Skeletal muscle satellite cell (primary cell): ENCODE results near the gene NPM3.

Experiments used
- H3K27me3 ChIP-seq: 2 replicates; pipeline ENCODE4 v1.7.0; 2013; ENCODE audit warnings: low read length; ENCODE audit not compliant: control insufficient read depth, insufficient read depth
- H3K36me3 ChIP-seq: 2 replicates; pipeline ENCODE4 v1.7.0; 2013; ENCODE audit warnings: mild to moderate bottlenecking, control low read depth, low read length; ENCODE audit not compliant: insufficient read depth
- H3K4me1 ChIP-seq: 2 replicates; pipeline ENCODE4 v1.7.0; 2013; ENCODE audit warnings: low read length; ENCODE audit not compliant: control insufficient read depth, insufficient read depth
- H3K4me2 ChIP-seq: 2 replicates; pipeline ENCODE4 v1.7.0; 2013; ENCODE audit warnings: mild to moderate bottlenecking, low read length
- H3K4me3 ChIP-seq: 2 replicates; pipeline ENCODE4 v1.7.0; 2013; ENCODE audit warnings: low read length
- H3K9ac ChIP-seq: 2 replicates; pipeline ENCODE4 v1.7.0; 2013; ENCODE audit warnings: mild to moderate bottlenecking, low read depth, low read length, moderate library complexity
- H3K9me3 ChIP-seq: replicated peaks from 2 replicates; pipeline ENCODE4 v1.7.0; 2013; ENCODE audit warnings: mild to moderate bottlenecking, control low read depth, low read length

NPM3 gene

GRCh38 chr10:101732096-101732495 lies 51.1 kb downstream of the NPM3 start:
- no peaks in the 10 kb centered on the region for H3K9me3 ChIP-seq
- no peak overlapping the region for H3K4me2 ChIP-seq
- no peaks in the 10 kb centered on the region for H3K36me3 ChIP-seq
- no peaks in the 10 kb centered on the region for H3K4me1 ChIP-seq
- H3K27me3 ChIP-seq: peaks cover 55% of the 10 kb centered on the region
- H3K9ac ChIP-seq: no peak overlapping the region
- H3K4me3 ChIP-seq: no peak overlapping the region
